HG03108 (cell line): ENCODE measurements around the gene PLCD3.

ENCODE experiments used
- ATAC-seq: cut with Tn5 transposase; IDR thresholded peaks from one replicate; pipeline ENCODE4 v1.9.1; 2021; ENCODE audit warnings: moderate library complexity; ENCODE audit not compliant: unreplicated experiment

PLCD3 gene

GRCh38 chr17:45120558-45120957, 11.8 kb downstream of the PLCD3 start:
- ATAC-seq: no peak

GRCh38 chr17:45119964-45120363, 12.4 kb downstream of the PLCD3 start:
- ATAC-seq: no peak

- no peak for ATAC-seq
These were observed 13.6 kb downstream of the PLCD3 start for GRCh38 chr17:45118691-45119090.

- ATAC-seq: no peak
These were observed 14.3 kb downstream of the PLCD3 start for GRCh38 chr17:45117848-45118646.

- no peak for ATAC-seq
These were observed 15.0 kb downstream of the PLCD3 start for GRCh38 chr17:45117334-45117733.

GRCh38 chr17:45116434-45117016, 15.8 kb downstream of the PLCD3 start:
- no peak for ATAC-seq

- ATAC-seq: no peak
These were observed 16.4 kb downstream of the PLCD3 start for GRCh38 chr17:45115871-45116270.

GRCh38 chr17:45115015-45115625, 17.2 kb downstream of the PLCD3 start:
- no peak for ATAC-seq

GRCh38 chr17:45114117-45114932, 18.0 kb downstream of the PLCD3 start:
- ATAC-seq: no peak

GRCh38 chr17:45113424-45113754, 18.9 kb downstream of the PLCD3 start:
- no peak for ATAC-seq

- ATAC-seq: no peak
These were observed 19.5 kb downstream of the PLCD3 start for GRCh38 chr17:45112559-45113423.

GRCh38 chr17:45111850-45112249, 20.5 kb downstream of the PLCD3 start:
- ATAC-seq: no peak

GRCh38 chr17:45110676-45111611, 21.4 kb downstream of the PLCD3 start:
- ATAC-seq: no peak

- ATAC-seq: no peak
These were observed 23.5 kb downstream of the PLCD3 start for GRCh38 chr17:45108595-45109521.

GRCh38 chr17:45108051-45108450, 24.3 kb downstream of the PLCD3 start:
- no peak for ATAC-seq

- ATAC-seq: no peak
These were observed 24.9 kb downstream of the PLCD3 start for GRCh38 chr17:45107293-45108010.

GRCh38 chr17:45106582-45106981, 25.7 kb downstream of the PLCD3 start:
- no peak for ATAC-seq

- no peak for ATAC-seq
These were observed 26.2 kb downstream of the PLCD3 start for GRCh38 chr17:45106096-45106495.
